Ishikawa (cell line): ENCODE data around the gene STARD10.

ENCODE experiments used
- CEBPB ChIP-seq: IDR thresholded peaks from 2 replicates; pipeline ENCODE4 v1.6.1; 2012
- EGR1 ChIP-seq: IDR thresholded peaks from 2 replicates; pipeline ENCODE4 v1.6.1; 2012
- EP300 ChIP-seq: IDR thresholded peaks from 2 replicates; pipeline ENCODE4 v1.6.1; 2012; ENCODE audit warnings: borderline replicate concordance
- MAX ChIP-seq: IDR thresholded peaks from 2 replicates; pipeline ENCODE4 v1.6.1; 2012
- RAD21 ChIP-seq: IDR thresholded peaks from 2 replicates; pipeline ENCODE4 v1.6.1; 2012; ENCODE audit warnings: low read depth
- REST ChIP-seq: IDR thresholded peaks from 2 replicates; pipeline ENCODE4 v1.6.1; 2012; ENCODE audit warnings: low read depth, mild to moderate bottlenecking
- TAF1 ChIP-seq: IDR thresholded peaks from 2 replicates; pipeline ENCODE4 v1.6.1; 2012; ENCODE audit warnings: low read depth, mild to moderate bottlenecking
- YY1 ChIP-seq: IDR thresholded peaks from 2 replicates; pipeline ENCODE4 v1.6.1; 2012; ENCODE audit warnings: low read depth

GRCh38 chr11:72780296-72781062 is 13.4 kb downstream of the STARD10 start:
- no peak for TF ChIP-seq RAD21
- no peak for TF ChIP-seq YY1
- TF ChIP-seq EP300 = no peak
- TF ChIP-seq EGR1 = no peak
- no peak for TF ChIP-seq MAX
- TF ChIP-seq TAF1 = no peak
- no peak for TF ChIP-seq CEBPB
- TF ChIP-seq REST = no peak
